Activated T-cell treated with anti-CD3 and anti-CD28 coated beads, Interleukin-2, amount 50 U/mL, for 24 hours (primary cell): ENCODE measurements around the gene FOXL3.
"Not testable (repeated sequence)": the region's sequence is repeated elsewhere in the genome, so short reads cannot be mapped to it uniquely, and the experiment has no call there.

Experiments used
- DNase-seq: peaks from one replicate; pipeline ENCODE4 v3.0.0-alpha.2; 2020
- H3K27ac Mint-ChIP-seq: 2 replicates; pipeline ENCODE4 v1.8.0; 2020; ENCODE audit warnings: mild to moderate bottlenecking, mixed read lengths
- H3K27me3 Mint-ChIP-seq: 2 replicates; pipeline ENCODE4 v1.8.0; 2020; ENCODE audit warnings: mixed read lengths
- H3K36me3 Mint-ChIP-seq: 2 replicates; pipeline ENCODE4 v1.8.0; 2020; ENCODE audit warnings: low read depth, mixed read lengths
- H3K4me1 Mint-ChIP-seq: 2 replicates; pipeline ENCODE4 v1.8.0; 2020; ENCODE audit warnings: low read depth, mixed read lengths
- H3K4me3 Mint-ChIP-seq: 2 replicates; pipeline ENCODE4 v1.8.0; 2020; ENCODE audit warnings: mild to moderate bottlenecking, moderate library complexity, mixed read lengths
- H3K9me3 Mint-ChIP-seq: 2 replicates; pipeline ENCODE4 v1.8.0; 2020; ENCODE audit warnings: mixed read lengths

Gene FOXL3

GRCh38 chr7:333393-333764, 43.4 kb downstream of the FOXL3 start:
- Mint-ChIP-seq H3K36me3 (no peaks in the 10 kb centered on the region), H3K4me3 (no peak overlapping the region), H3K27ac (no peak overlapping the region), H3K9me3 (peaks cover 8% of the 10 kb centered on the region), H3K27me3 (peaks cover 9% of the 10 kb centered on the region), H3K4me1 (peaks cover 6% of the 10 kb centered on the region)
- DNase-seq = no peak

- H3K27ac Mint-ChIP-seq = no peak overlapping the region
- peaks cover 4% of the 10 kb centered on the region for H3K27me3 Mint-ChIP-seq
- H3K4me1 Mint-ChIP-seq = peaks cover 6% of the 10 kb centered on the region
- no peak for DNase-seq
- H3K9me3 Mint-ChIP-seq = peaks cover 8% of the 10 kb centered on the region
- H3K36me3 Mint-ChIP-seq = no peaks in the 10 kb centered on the region
- no peak overlapping the region for H3K4me3 Mint-ChIP-seq
Measured at GRCh38 chr7:334618-335357, 44.8 kb downstream of the FOXL3 start.

- Mint-ChIP-seq H3K27ac (no peak overlapping the region), H3K36me3 (no peaks in the 10 kb centered on the region), H3K4me3 (no peak overlapping the region), H3K4me1 (peaks cover 6% of the 10 kb centered on the region), H3K9me3 (peaks cover 8% of the 10 kb centered on the region), H3K27me3 (peaks cover 4% of the 10 kb centered on the region)
- no peak for DNase-seq
Measured at GRCh38 chr7:335358-336148, 45.6 kb downstream of the FOXL3 start.

- not testable (repeated sequence) for H3K4me3 Mint-ChIP-seq, DNase-seq, H3K27ac Mint-ChIP-seq, H3K4me1 Mint-ChIP-seq, H3K27me3 Mint-ChIP-seq, H3K36me3 Mint-ChIP-seq, H3K9me3 Mint-ChIP-seq
Measured at GRCh38 chr7:336149-336533, 46.2 kb downstream of the FOXL3 start.

GRCh38 chr7:336810-337566, 47.0 kb downstream of the FOXL3 start:
- no peak for DNase-seq
- no peaks in the 10 kb centered on the region for H3K27me3 Mint-ChIP-seq
- peaks cover 8% of the 10 kb centered on the region for H3K9me3 Mint-ChIP-seq
- peaks cover 6% of the 10 kb centered on the region for H3K4me1 Mint-ChIP-seq
- H3K4me3 Mint-ChIP-seq = no peak overlapping the region
- H3K36me3 Mint-ChIP-seq = no peaks in the 10 kb centered on the region
- no peak overlapping the region for H3K27ac Mint-ChIP-seq

- Mint-ChIP-seq H3K4me3 (no peak overlapping the region), H3K27ac (no peak overlapping the region), H3K4me1 (peaks cover 6% of the 10 kb centered on the region), H3K27me3 (no peaks in the 10 kb centered on the region), H3K9me3 (peaks cover 8% of the 10 kb centered on the region), H3K36me3 (no peaks in the 10 kb centered on the region)
- DNase-seq = no peak
Measured at GRCh38 chr7:337567-337951, 47.6 kb downstream of the FOXL3 start.

- Mint-ChIP-seq H3K4me1 (peaks cover 6% of the 10 kb centered on the region), H3K36me3 (no peaks in the 10 kb centered on the region), H3K27me3 (no peaks in the 10 kb centered on the region), H3K9me3 (peaks cover 8% of the 10 kb centered on the region), H3K4me3 (no peak overlapping the region), H3K27ac (no peak overlapping the region)
- no peak for DNase-seq
Measured at GRCh38 chr7:338295-339061, 48.5 kb downstream of the FOXL3 start.

GRCh38 chr7:339062-339342, 49.0 kb downstream of the FOXL3 start:
- Mint-ChIP-seq H3K4me3 (no peak overlapping the region), H3K9me3 (peaks cover 8% of the 10 kb centered on the region), H3K27me3 (no peaks in the 10 kb centered on the region), H3K4me1 (peaks cover 6% of the 10 kb centered on the region), H3K36me3 (no peaks in the 10 kb centered on the region), H3K27ac (no peak overlapping the region)
- no peak for DNase-seq

GRCh38 chr7:339696-340095, 49.7 kb downstream of the FOXL3 start:
- H3K4me3 Mint-ChIP-seq = no peak overlapping the region
- no peak overlapping the region for H3K27ac Mint-ChIP-seq
- H3K4me1 Mint-ChIP-seq = peaks cover 2% of the 10 kb centered on the region
- H3K27me3 Mint-ChIP-seq = no peaks in the 10 kb centered on the region
- no peak for DNase-seq
- H3K9me3 Mint-ChIP-seq = peaks cover 4% of the 10 kb centered on the region
- H3K36me3 Mint-ChIP-seq = no peaks in the 10 kb centered on the region

GRCh38 chr7:340200-340937, 50.4 kb downstream of the FOXL3 start:
- Mint-ChIP-seq H3K27ac (no peak overlapping the region), H3K9me3 (no peaks in the 10 kb centered on the region), H3K36me3 (no peaks in the 10 kb centered on the region), H3K27me3 (no peaks in the 10 kb centered on the region), H3K4me1 (peaks cover 2% of the 10 kb centered on the region), H3K4me3 (no peak overlapping the region)
- DNase-seq = no peak
